Activated CD4-positive, alpha-beta T cell treated with anti-CD3 and anti-CD28 coated beads, Interleukin-2, amount 50 U/mL, for 24 hours (primary cell): ENCODE results near the gene SELENOV.
A peak's percentile ranks its signal among the peaks of the same experiment; 100 is the strongest.

Experiments used
- DNase-seq, 2 donors: peaks; one replicate each; pipeline ENCODE4 v3.0.0-alpha.2; 2020; ENCODE audit warnings: low read depth in 1 of 2, low spot score in 1 of 2

Gene SELENOV

DNA sequence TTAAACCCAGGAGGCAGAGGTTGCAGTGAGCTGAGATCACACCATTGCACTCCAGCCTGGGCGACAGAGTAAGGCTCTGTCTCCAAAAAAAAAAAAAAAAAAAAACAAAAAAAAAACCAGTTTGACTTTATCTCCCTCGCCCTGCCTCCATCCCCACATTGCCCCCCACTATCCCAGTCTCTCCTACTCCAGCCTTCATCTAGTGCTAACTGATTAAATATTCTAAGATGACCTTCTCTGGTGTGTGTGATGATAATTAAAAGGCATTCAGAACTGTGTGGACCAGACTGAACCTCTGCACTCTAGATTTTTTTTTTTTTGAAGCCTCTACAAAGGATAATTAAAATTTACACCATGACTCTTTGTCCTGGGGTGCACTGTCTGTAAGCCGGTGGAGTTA lies 22.2 kb upstream of the SELENOV start:
- no peak for DNase-seq

- no peak for DNase-seq
These were observed 20.3 kb upstream of the SELENOV start for GRCh38 chr19:39494661-39495060.

- DNase-seq: no peak
These were observed 18.9 kb upstream of the SELENOV start for GRCh38 chr19:39496063-39496462.

DNA sequence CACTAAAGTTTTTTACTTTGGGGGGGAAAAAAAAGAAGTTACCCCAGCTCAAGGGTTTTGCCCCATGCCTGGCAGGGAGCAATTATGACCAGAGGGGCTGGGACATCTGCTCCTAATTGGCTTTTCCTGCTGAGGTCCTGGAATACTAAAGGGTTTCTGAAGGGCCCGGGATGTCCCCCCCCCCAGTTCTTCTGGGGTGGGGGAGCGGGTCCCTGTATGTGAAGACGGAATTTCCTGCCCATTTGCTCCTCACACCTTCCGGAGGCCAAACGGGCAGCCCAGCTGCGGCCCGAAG lies 17.3 kb upstream of the SELENOV start:
- DNase-seq: no peak

- no peak for DNase-seq
These were observed 16.7 kb upstream of the SELENOV start for GRCh38 chr19:39497996-39498797.

GRCh38 chr19:39498798-39499642 lies 15.9 kb upstream of the SELENOV start, which contains the start of gene DLL3:
Gene DLL3, plus strand, starts transcription at chr19:39498947. Its CDS starts 28 bp downstream, at chr19:39498975.
- no peak for DNase-seq

- DNase-seq: no peak
These were observed 15.0 kb upstream of the SELENOV start for GRCh38 chr19:39499932-39500331.

DNA sequence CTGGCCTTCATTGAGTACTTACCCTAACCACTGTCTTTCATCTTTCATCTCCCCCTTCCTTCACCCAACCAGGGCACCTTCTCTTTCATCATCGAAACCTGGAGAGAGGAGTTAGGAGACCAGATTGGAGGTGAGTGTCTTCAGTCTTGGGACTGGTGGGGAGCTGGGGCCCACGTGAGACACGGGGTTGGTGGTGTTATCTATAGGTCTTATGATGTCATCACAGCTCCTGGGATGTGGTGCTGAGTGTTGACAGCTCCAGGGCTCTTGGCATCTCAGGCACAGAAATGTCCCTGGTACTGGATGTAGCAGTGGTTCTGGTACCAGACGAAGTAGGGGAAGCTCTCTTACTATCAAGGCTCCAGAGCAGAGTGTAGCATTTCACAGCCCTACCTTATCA lies 14.4 kb upstream of the SELENOV start:
- no peak for DNase-seq

- DNase-seq: no peak
These were observed 13.6 kb upstream of the SELENOV start for GRCh38 chr19:39501340-39501739.

DNA sequence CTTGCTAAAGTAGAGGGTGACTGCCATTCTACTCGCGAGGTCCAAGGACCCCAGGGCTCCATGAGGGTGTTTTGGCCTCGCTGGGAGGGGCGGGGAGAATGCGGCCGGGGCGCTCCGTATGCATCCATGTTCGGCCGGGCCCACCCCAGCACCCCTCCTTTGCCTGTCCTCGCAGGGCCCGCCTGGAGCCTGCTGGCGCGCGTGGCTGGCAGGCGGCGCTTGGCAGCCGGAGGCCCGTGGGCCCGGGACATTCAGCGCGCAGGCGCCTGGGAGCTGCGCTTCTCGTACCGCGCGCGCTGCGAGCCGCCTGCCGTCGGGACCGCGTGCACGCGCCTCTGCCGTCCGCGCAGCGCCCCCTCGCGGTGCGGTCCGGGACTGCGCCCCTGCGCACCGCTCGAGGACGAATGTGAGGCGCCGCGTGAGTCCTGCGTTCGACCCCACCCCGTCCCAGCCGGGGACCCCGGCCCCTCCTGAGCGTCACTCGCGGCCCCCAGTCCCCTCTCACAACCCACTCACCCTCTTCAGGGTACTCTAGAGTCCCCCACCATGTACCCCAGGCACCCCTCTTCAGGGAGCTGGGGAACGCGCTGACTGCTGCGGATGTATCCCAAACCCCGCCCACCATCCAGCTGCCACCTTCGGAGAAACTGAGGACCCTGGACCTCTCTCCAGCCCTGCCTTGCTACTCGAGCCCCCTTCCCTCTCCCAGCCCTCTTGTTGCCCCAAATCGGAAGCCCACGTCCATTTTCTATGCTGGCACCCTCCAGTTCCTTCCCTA lies 12.1 kb upstream of the SELENOV start:
- peak; percentile 58 to 59 for DNase-seq

DNA sequence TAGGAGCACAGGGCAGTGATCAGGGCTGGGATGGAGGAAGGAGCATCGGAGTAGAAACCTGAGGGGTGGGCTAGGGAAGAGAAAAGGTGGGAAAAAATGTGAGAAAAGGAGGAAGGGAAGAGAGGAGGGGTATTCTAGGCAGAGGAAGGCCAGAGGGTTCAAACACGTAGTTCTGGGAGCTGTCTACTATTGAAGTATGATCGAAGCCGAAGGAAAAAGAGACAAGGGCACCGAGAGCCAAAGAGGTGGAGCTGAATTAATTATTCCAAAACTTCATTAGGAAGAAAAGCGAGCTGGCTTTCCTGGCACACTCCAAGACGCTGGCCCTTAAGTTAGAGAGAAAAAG lies 8.4 kb upstream of the SELENOV start:
- no peak for DNase-seq

DNA sequence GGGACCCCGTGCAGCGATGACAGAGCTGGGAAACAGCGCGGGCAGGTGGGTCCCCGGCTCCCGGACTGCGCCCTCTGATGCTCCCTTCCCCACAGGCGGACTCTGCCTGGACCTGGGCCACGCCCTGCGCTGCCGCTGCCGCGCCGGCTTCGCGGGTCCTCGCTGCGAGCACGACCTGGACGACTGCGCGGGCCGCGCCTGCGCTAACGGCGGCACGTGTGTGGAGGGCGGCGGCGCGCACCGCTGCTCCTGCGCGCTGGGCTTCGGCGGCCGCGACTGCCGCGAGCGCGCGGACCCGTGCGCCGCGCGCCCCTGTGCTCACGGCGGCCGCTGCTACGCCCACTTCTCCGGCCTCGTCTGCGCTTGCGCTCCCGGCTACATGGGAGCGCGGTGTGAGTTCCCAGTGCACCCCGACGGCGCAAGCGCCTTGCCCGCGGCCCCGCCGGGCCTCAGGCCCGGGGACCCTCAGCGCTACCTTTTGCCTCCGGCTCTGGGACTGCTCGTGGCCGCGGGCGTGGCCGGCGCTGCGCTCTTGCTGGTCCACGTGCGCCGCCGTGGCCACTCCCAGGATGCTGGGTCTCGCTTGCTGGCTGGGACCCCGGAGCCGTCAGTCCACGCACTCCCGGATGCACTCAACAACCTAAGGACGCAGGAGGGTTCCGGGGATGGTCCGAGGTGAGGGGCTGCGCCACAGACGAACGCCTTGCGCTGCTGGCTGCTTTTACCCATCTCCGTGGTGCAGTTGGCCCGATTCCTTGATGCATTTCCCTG lies 7.8 kb upstream of the SELENOV start:
- DNase-seq: peak; percentile 16 to 46

DNA sequence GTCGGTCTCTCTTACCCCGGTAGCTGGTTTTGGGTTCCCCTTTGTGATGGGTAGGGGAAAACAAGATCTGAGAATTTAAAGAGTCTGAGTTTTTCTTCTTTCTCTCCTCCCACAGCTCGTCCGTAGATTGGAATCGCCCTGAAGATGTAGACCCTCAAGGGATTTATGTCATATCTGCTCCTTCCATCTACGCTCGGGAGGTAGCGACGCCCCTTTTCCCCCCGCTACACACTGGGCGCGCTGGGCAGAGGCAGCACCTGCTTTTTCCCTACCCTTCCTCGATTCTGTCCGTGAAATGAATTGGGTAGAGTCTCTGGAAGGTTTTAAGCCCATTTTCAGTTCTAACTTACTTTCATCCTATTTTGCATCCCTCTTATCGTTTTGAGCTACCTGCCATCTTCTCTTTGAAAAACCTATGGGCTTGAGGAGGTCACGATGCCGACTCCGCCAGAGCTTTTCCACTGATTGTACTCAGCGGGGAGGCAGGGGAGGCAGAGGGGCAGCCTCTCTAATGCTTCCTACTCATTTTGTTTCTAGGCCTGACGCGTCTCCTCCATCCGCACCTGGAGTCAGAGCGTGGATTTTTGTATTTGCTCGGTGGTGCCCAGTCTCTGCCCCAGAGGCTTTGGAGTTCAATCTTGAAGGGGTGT lies 7.1 kb upstream of the SELENOV start:
- no peak for DNase-seq

DNA sequence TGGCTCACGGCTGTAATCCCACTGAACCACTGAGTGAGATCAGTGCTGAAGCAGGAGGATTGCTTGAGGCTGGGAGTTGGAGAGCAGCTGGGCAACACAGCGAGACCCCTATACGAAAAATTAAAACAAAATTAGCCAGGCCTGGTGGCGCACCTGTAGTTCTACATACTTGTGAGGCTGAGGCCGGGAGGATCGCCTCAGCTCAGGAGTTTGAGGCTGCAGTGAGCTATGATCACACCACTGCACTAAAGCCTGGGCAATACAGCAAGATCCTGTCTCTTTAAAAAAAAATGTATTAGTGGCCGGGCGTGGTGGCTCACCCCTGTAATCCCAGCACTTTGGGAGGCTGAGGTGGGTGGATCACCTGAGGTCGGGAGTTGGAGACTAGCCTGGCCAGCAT lies 6.3 kb upstream of the SELENOV start:
- DNase-seq: no peak

GRCh38 chr19:39509233-39509632 lies 5.7 kb upstream of the SELENOV start:
- DNase-seq: no peak

DNA sequence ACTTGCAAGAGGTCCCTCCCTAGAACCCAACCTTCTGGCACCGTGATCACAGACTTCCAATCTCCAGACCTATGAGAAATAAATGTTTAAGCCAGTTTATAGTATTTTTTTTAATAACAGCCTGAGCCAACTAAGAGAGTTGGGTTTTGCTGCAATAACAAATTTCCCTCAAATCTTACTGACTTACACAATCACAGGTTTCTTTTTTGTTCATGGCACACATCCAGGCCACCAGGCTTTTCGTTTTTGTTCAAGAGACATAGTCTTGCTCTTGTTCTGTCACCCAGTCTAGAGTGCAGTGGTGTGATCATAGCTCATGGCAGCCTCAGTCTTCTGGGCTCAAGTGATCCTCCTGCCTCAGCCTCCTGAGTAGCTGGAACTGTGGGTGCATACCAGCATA lies 2.0 kb upstream of the SELENOV start:
- DNase-seq: no peak

- no peak for DNase-seq
These were observed 732 bp downstream of the SELENOV start for GRCh38 chr19:39515551-39516191.

DNA sequence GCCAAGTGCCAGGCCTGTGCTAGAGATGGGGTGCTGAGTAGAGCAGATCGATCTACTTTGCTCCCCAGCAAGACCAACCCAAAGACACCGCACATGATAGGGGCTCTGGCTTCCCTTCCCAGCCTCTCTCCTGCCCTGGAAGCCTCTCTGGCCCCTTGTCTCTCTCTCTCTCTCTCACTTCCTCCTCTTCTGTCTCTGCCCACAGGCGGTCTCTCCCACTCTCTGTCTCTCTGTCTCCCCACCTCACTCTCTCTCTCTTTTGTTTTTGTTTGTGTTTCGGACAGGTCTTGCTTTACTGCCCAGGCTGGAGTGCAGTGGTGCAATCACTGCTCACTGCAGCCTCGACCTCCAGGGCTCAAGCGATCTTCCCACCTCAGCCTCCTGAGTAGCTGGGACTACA lies 1.3 kb downstream of the SELENOV start:
- no peak for DNase-seq

DNA sequence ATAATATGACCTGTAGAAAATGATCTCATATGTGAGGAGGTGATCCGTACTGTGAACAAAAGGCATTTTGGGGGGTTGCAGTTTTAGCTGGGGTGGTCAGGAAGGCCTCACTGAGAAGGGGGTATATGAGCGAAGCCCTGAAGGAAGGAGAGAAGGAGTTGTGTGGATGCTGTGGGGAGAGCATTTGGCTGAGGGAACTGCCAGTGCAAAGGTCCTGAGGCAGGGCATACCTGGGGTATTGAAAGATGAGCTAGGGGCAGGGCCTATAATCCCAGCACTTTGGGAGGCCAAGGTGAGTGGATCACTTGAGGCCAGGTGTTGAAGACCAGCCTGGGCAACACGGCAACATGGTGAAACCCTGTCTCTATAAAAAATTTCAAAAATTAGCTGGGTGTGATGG lies 2.5 kb downstream of the SELENOV start:
- DNase-seq: no peak

- no peak for DNase-seq
These were observed 3.5 kb downstream of the SELENOV start for GRCh38 chr19:39518458-39518857.
